SK-N-SH (cell line): ENCODE results near the gene CIBAR2. TPM values are rescaled to one million over a fixed set of nuclear protein-coding genes. Genes with fewer than 3 reads are reported as not detected.

Source experiments
- CTCF ChIA-PET: fragments of 300-600, 350-600 bp; formaldehyde crosslinking; extraction: SDS; loops from one replicate; lab custom pipeline; 2021; lab: Yijun Ruan, JAX
- POLR2A ChIA-PET: fragments of 350-600 bp; sonication (Branson Sonifier 250); formaldehyde crosslinking; extraction: SDS; loops from one replicate; lab custom pipeline; 2020; ENCODE audit warnings: antibody characterized with exemption, inconsistent platforms; lab: Yijun Ruan, JAX
- DNase-seq: peaks from one replicate; pipeline ENCODE4 v3.0.0; 2012
- H2AFZ ChIP-seq: fragments of 200-600 bp; sonication (generic); 2 replicates; pipeline ENCODE4 v1.8.1; 2016; ENCODE audit warnings: antibody characterized with exemption, mild to moderate bottlenecking, low read depth
- H3F3A ChIP-seq: fragments of 200-600 bp; sonication (generic); replicated peaks from 2 replicates; pipeline ENCODE3; 2016; ENCODE audit warnings: antibody characterized with exemption, mild to moderate bottlenecking; ENCODE audit not compliant: insufficient read depth
- H3K27ac ChIP-seq, 2 experiments: fragments of 200-500 bp in 1 of 2; fragments of 200-600 bp in 1 of 2; sonication (Bioruptor generic) in 1 of 2; sonication (generic), shearing (Covaris generic) in 1 of 2; 2 replicates each; pipeline versions ENCODE4 v1.5.1 to v1.6.1; 2014 to 2016; ENCODE audit warnings: low read depth in 2 of 2, inconsistent platforms in 1 of 2, low read length in 1 of 2, mild to moderate bottlenecking in 1 of 2, mixed read lengths in 1 of 2
- H3K27me3 ChIP-seq: fragments of 200-600 bp; sonication (generic), shearing (Covaris generic); 2 replicates; pipeline ENCODE4 v1.6.1; 2016; ENCODE audit warnings: mixed run types; ENCODE audit not compliant: insufficient read depth
- H3K36me3 ChIP-seq, 2 experiments: fragments of 200-500 bp in 1 of 2; fragments of 200-600 bp in 1 of 2; sonication (Bioruptor generic) in 1 of 2; sonication (generic) in 1 of 2; replicated peaks in 1 of 2; 2 replicates each; pipeline versions ENCODE3 to v1.5.1; 2014 to 2016; ENCODE audit warnings: low read length in 1 of 2, mild to moderate bottlenecking in 1 of 2; ENCODE audit not compliant: insufficient read depth in 2 of 2, control insufficient read depth in 1 of 2
- H3K4me1 ChIP-seq, 2 experiments: fragments of 200-500 bp in 1 of 2; fragments of 200-600 bp in 1 of 2; sonication (Bioruptor generic) in 1 of 2; sonication (generic), shearing (Covaris generic) in 1 of 2; 2 replicates each; pipeline versions ENCODE4 v1.5.1 to v1.6.1; 2014 to 2016; ENCODE audit warnings: low read depth in 1 of 2, low read length in 1 of 2, mixed run types in 1 of 2; ENCODE audit not compliant: insufficient read depth in 2 of 2, control insufficient read depth in 1 of 2
- H3K4me2 ChIP-seq: fragments of 200-600 bp; sonication (generic), shearing (Covaris generic); 2 replicates; pipeline ENCODE4 v1.6.1; 2017; ENCODE audit warnings: mixed run types
- H3K4me3 ChIP-seq, 2 experiments: fragments of 200-500 bp in 1 of 2; fragments of 200-600 bp in 1 of 2; sonication (Bioruptor generic) in 1 of 2; sonication (generic), shearing (Covaris generic) in 1 of 2; 2 replicates each; pipeline versions ENCODE4 v1.5.1 to v1.8.1; 2014 to 2016; ENCODE audit warnings: low read depth in 2 of 2, inconsistent platforms in 1 of 2, low read length in 1 of 2, mild to moderate bottlenecking in 1 of 2, mixed read lengths in 1 of 2, moderate library complexity in 1 of 2
- H3K79me2 ChIP-seq: fragments of 200-600 bp; sonication (generic); 2 replicates; pipeline ENCODE4 v1.8.1; 2017; ENCODE audit warnings: mild to moderate bottlenecking; ENCODE audit not compliant: insufficient read depth
- H3K9ac ChIP-seq: fragments of 200-600 bp; sonication (generic); 2 replicates; pipeline ENCODE4 v1.6.1; 2017; ENCODE audit warnings: mixed run types
- H3K9me2 ChIP-seq: fragments of 200-600 bp; sonication (generic); 2 replicates; pipeline ENCODE4 v1.6.1; 2017; ENCODE audit warnings: mixed run types
- H3K9me3 ChIP-seq: fragments of 200-600 bp; sonication (generic); 2 replicates; pipeline ENCODE4 v1.6.1; 2017; ENCODE audit warnings: mixed run types, mild to moderate bottlenecking, moderate library complexity
- H4K20me1 ChIP-seq: fragments of 200-600 bp; sonication (generic); 2 replicates; pipeline ENCODE4 v1.6.1; 2017; ENCODE audit warnings: mild to moderate bottlenecking, mixed run types; ENCODE audit not compliant: insufficient read depth
- CHD2 ChIP-seq: fragments of 150-350 bp; IDR thresholded peaks from 2 replicates; pipeline ENCODE4 v1.6.1; 2018; ENCODE audit warnings: low read length; ENCODE audit not compliant: partially characterized antibody
- ELF1 ChIP-seq: IDR thresholded peaks from 2 replicates; pipeline ENCODE4 v1.4.0; 2012
- EZH2phosphoT487 ChIP-seq: fragments of 200-600 bp; sonication (generic); IDR thresholded peaks from 2 replicates; pipeline ENCODE4 v1.6.1; 2017; ENCODE audit warnings: low read depth, mixed run types, mild to moderate bottlenecking, antibody characterized with exemption, moderate library complexity, borderline replicate concordance
- FOXJ3 ChIP-seq: sonication (generic); formaldehyde crosslinking; IDR thresholded peaks from 2 replicates; pipeline ENCODE4 v1.5.1; 2020; ENCODE audit warnings: mild to moderate bottlenecking, missing genetic modification reagents
- GABPA ChIP-seq: IDR thresholded peaks from 2 replicates; pipeline ENCODE4 v1.4.0; 2012; ENCODE audit warnings: low read depth, mild to moderate bottlenecking
- GATA2 ChIP-seq: sonication (generic); formaldehyde crosslinking; IDR thresholded peaks from 2 replicates; pipeline ENCODE4 v1.5.0; 2020; ENCODE audit warnings: mild to moderate bottlenecking, missing genetic modification reagents
- JUND ChIP-seq: IDR thresholded peaks from 2 replicates; pipeline ENCODE4 v1.4.0; 2012
- MAX ChIP-seq: IDR thresholded peaks from 2 replicates; pipeline ENCODE4 v1.4.0; 2012; ENCODE audit warnings: low read depth
- MEF2A ChIP-seq: IDR thresholded peaks from 2 replicates; pipeline ENCODE4 v1.4.0; 2012; ENCODE audit warnings: low read depth, borderline replicate concordance
- PBX3 ChIP-seq: IDR thresholded peaks from 2 replicates; pipeline ENCODE4; 2012
- RAD21 ChIP-seq: IDR thresholded peaks from 2 replicates; pipeline ENCODE4 v1.6.1; 2012; ENCODE audit warnings: mild to moderate bottlenecking, low read length
- RCOR1 ChIP-seq: fragments of 150-350 bp; IDR thresholded peaks from 2 replicates; pipeline ENCODE4 v1.6.1; 2017; ENCODE audit warnings: antibody characterized with exemption, low read length
- RXRA ChIP-seq: IDR thresholded peaks from 2 replicates; pipeline ENCODE4 v1.4.0; 2012; ENCODE audit warnings: low read depth, mild to moderate bottlenecking, borderline replicate concordance
- SIN3A ChIP-seq: IDR thresholded peaks from 2 replicates; pipeline ENCODE4 v1.6.1; 2012; ENCODE audit warnings: low read depth, mild to moderate bottlenecking, low read length, moderate library complexity, borderline replicate concordance
- SMC3 ChIP-seq: IDR thresholded peaks from 2 replicates; pipeline ENCODE4 v1.6.1; 2012; ENCODE audit warnings: low read depth, low read length, improper control_type of control experiment
- TAF1 ChIP-seq: IDR thresholded peaks from 2 replicates; pipeline ENCODE4 v1.6.1; 2012; ENCODE audit warnings: low read depth, mild to moderate bottlenecking, low read length, moderate library complexity, borderline replicate concordance
- TEAD4 ChIP-seq: IDR thresholded peaks from 2 replicates; pipeline ENCODE4 v1.4.0; 2012; ENCODE audit warnings: mild to moderate bottlenecking, borderline replicate concordance; ENCODE audit not compliant: insufficient read depth
- WGBS: methylation state at CpG from one replicate; pipeline ENCODE4 v1.1.6; 2017; ENCODE audit warnings: low lambda C conversion rate; 5-methylcytosine and 5-hydroxymethylcytosine counted together
- polyA plus RNA-seq, 3 experiments: library from polyadenylated mRNA; depleted of rRNA; stranded (reverse); fragments of >200 nt; gene quantifications; 2 replicates each; pipeline ENCODE4 v1.2.3, GENCODE V29; 2012

Gene CIBAR2
- 0.15 and 0.24 TPM in 2 replicates for polyA plus RNA-seq (2012; rRNA removed)
- 0.17 and 0.23 TPM in 2 replicates for polyA plus RNA-seq (2012; cell fraction: cytosol; rRNA removed)
- 0.39 and 0.51 TPM in 2 replicates for polyA plus RNA-seq (2012; cell fraction: nucleus; rRNA removed)

GRCh38 chr16:85112364-85112763 is at the start of gene CIBAR2:
CIBAR2 (minus strand) TSS chr16:85112472; CDS start chr16:85112352, 120 bp downstream.
- Histone ChIP-seq H3K79me2 (no peaks in the 10 kb centered on the region), H3K27me3 (no peaks in the 10 kb centered on the region), H3K4me1 (peaks cover 0 to 11% of the 10 kb centered on the region in 2 experiments; a peak in 2 of 4 replicates), H3F3A (no peaks in the 10 kb centered on the region), H4K20me1 (no peaks in the 10 kb centered on the region), H3K9ac (no peak within 1 kb of the TSS), H3K9me3 (no peaks in the 10 kb centered on the region), H3K4me3 (no peak within 1 kb of the TSS), H3K9me2 (no peaks in the 10 kb centered on the region), H3K27ac (no peak within 1 kb of the TSS), H3K36me3 (no peaks in the 10 kb centered on the region), H3K4me2 (no peak within 1 kb of the TSS), H2AFZ (no peak within 1 kb of the TSS)
- peak; percentile 92 for DNase-seq
- ChIA-PET CTCF (interaction anchor here (0.7 to 1.8 kb wide), 10 partner anchors 9 to 174 kb away, joined by 3 to 7 read pairs (median 4); no protein-coding TSS in a partner anchor), POLR2A (interaction anchor here (1.3 kb wide), 1 partner anchor 123 kb away, joined by 3 read pairs; no protein-coding TSS in a partner anchor)
- no peak for TF ChIP-seq EZH2phosphoT487
- no peak for TF ChIP-seq PBX3
- 88% methylated on average over 3 of the region's 15 CpGs for WGBS

- Histone ChIP-seq H3K9ac (no peak overlapping the region), H3K9me3 (no peaks in the 10 kb centered on the region), H3K27ac (no peak overlapping the region)
- no peak for DNase-seq
- CTCF ChIA-PET, result interaction anchor here (1.0 to 2.5 kb wide), 7 partner anchors 10 to 457 kb away, joined by 3 to 20 read pairs (median 7); partner anchors contain the start of gene CIBAR2
- TF ChIP-seq GATA2 (CRISPR knock-in tag) (no peak), FOXJ3 (CRISPR knock-in tag) (no peak), RXRA (no peak), CHD2 (no peak), MEF2A (no peak), MAX (no peak), GABPA (no peak), SIN3A (no peak), TEAD4 (no peak), RAD21 (no peak), ELF1 (no peak), EZH2phosphoT487 (no peak), SMC3 (no peak), TAF1 (no peak), PBX3 (no peak), JUND (no peak), RCOR1 (no peak)
- TF ChIP-seq, all 33 proteins: peak for 0
- no peaks in the 10 kb centered on the region for H3K27me3 ChIP-seq
- no peak overlapping the region for H2AFZ ChIP-seq
- POLR2A ChIA-PET, result interaction anchor here (0.8 kb wide), 1 partner anchor 9 kb away, joined by 3 read pairs; no protein-coding TSS in a partner anchor
- no peaks in the 10 kb centered on the region for H3K36me3 ChIP-seq
- no peaks in the 10 kb centered on the region for H3K9me2 ChIP-seq
- H3K4me1 ChIP-seq, result peaks cover 4 to 43% of the 10 kb centered on the region in 2 experiments
- H3K79me2 ChIP-seq, result no peaks in the 10 kb centered on the region
- WGBS, result 93% methylated on average over 13 of the region's 13 CpGs
- no peaks in the 10 kb centered on the region for H4K20me1 ChIP-seq
- no peak overlapping the region for H3K4me2 ChIP-seq
- peaks cover 18% of the 10 kb centered on the region for H3F3A ChIP-seq
- no peak overlapping the region for H3K4me3 ChIP-seq
These were observed 47.1 kb upstream of the CIBAR2 start for GRCh38 chr16:85159179-85159980.
